Ramos (cell line): ENCODE results near the gene CCDC93.
"Not testable (repeated sequence)": the region's sequence is repeated elsewhere in the genome, so short reads cannot be mapped to it uniquely, and the experiment has no call there.

Experiments used
- in situ Hi-C: fragments of 300-500 bp; cut with MboI; formaldehyde crosslinking; loops from one replicate; pipeline ENCODE4 v1.14.3; 2022; ENCODE audit warnings: low sequenced_read_pairs; ENCODE audit not compliant: unreplicated experiment

The CCDC93 gene

DNA sequence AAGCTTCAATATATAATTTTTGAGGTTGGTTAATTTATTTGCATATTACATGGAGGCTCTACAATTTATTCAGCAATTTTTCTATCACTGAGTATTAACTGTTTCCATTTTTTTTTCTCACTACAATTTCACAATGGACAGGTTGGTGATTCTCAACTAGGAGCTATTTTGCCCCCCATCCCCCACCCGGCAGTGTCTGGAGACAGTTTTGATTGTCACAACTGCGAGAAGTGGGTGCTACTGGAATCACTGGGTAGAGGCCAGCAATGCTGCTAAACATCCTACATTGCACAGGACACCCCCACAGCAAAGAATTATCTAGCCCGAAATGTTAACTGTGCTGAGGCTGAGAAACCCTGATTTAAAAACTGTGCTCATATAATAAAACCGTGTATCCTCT, 82.6 kb downstream of the CCDC93 start:
- in situ Hi-C loops = no loop called here

DNA sequence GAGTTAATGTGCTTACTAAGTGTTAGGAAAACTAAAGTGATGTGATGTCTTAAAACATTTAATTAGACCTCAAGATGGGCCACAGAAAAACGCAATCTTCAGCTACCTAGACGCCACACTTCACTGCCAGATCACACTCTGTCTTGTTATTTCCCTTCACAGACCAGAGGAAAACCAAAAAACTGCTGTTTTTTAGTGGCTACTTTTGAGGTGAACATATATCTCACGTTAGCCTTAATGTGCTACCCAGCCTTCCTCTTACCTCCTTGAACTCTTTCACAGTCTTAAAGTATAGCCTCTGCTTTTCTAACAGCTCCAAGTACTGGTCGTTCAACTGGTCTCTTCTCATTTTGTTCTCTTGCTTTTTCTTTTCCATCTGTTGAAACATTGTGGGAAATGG, 83.1 kb downstream of the CCDC93 start:
- in situ Hi-C loops = no loop called here

DNA sequence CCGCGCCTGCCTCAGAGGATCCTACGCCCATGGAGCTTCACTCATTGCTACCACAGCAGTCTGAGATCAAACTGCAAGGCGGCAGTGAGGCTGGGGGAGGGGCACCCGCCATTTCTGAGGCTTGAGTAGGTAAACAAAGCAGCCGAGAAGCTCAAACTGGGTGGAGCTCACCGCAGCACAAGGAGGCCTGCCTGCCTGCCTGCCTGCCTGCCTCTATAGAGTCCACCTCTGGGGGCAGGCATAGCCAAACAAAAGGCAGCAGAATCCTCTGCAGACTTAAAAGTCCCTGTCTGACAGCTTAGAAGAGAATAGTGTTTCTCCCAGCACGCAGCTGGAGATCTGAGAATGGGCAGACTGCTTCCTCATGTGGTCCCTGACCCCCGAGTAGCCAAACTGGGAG, 90.4 kb downstream of the CCDC93 start:
- in situ Hi-C loops = not testable (repeated sequence)

DNA sequence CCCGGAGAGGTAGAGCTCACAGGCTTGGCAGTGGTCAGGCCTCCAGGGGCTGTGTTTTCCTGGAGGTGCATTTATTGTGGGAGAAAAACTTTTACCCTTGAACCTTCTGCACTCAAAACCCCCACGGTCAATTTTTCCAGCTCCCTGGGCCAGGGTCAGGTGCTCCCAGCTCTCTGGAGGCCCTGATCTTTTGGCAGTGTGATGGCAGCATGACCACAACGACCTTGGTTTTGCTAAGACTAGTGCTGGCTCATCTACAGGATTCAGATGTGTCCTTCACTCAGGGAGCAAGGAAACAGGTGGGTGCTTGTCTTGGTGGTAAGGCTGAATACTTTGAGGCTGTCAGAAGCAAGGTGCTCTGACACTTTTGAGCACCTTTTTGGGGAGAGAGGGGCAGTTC, 92.3 kb downstream of the CCDC93 start:
- in situ Hi-C loops = no loop called here

DNA sequence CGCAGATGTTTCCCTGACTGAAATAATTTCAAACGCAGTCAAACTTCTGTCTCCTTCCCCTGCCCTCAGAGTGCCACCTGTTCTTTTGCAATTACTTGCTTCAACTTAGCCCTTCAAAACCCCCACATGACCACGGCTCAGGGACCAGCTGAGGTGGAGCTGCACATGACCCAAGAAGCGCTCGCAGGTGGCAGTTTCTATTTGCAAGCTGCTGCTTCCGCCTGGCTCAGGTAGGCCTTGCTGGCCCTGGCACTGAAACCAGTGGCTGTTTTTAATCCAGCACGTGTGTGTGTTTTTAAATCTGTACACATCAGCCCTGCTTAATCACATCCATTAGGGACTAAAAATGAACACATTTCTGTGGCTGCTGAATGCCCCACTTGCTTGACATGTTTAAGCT, 95.3 kb downstream of the CCDC93 start:
- in situ Hi-C loops = no loop called here

DNA sequence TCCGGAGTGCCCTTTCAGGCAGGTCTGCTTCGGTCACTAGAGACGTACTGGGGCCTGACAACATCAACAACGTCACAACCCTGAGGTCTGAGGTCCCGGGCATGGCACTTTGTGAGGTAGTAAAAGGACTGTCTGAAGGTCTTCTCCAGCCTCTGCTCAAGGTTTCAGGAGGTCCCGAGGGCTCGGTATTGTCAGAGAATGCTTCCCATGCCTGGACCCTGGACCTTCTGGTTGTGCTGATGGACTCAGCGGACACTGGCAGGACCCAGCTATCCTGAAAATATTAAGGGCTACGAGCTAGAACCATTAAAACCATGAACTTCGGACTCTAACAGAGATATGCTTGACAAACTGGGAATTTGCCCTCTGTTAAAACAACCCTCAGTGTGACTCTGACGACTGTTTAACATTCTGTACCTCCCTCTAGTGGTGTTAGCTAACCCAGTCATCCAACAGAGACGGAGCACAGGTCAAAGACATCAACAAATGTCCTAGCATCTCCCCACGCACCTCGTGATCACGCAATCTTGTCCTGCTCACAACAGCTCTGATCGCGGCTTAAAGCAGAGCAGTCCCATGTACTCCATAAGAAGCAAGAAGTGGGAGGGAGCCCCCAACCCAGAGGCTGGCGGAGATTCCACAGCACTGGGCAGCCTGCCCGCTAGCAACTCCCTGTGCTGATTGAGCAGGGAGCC, 96.5 kb downstream of the CCDC93 start:
- in situ Hi-C loops = no loop called here

DNA sequence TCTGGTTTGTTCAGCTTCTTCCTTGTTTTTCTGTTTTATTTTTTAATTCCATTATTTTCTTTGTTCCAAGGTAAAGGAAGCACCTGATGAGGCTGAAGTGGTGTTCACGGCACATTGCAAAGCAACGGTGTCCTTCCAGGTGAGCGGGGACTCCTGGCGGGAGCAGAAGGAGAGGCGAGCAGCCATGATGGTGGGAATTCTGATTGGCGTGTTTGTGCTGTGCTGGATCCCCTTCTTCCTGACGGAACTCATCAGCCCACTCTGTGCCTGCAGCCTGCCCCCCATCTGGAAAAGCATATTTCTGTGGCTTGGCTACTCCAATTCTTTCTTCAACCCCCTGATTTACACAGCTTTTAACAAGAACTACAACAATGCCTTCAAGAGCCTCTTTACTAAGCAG, 110.9 kb downstream of the CCDC93 start:
- in situ Hi-C loops = no loop called here

DNA sequence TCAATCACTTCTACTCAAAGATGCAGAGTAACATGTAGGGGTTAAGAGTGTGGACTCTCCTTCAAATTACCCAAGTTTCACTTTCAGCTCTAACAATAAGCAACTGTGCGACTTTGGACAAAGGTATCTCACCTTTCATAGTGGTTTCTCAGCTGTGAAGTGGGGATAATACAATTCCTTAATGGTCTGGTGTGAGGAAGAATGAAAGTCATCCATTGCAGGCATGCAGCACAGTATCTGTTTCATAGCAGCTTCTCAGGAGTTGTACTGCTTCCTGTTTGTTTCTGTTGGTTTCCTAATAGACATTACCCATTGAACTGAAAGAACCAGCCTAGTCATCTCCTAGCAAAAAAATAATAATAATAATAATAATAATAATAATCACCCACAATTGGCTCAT, 125.0 kb downstream of the CCDC93 start:
- in situ Hi-C loops = no loop called here

DNA sequence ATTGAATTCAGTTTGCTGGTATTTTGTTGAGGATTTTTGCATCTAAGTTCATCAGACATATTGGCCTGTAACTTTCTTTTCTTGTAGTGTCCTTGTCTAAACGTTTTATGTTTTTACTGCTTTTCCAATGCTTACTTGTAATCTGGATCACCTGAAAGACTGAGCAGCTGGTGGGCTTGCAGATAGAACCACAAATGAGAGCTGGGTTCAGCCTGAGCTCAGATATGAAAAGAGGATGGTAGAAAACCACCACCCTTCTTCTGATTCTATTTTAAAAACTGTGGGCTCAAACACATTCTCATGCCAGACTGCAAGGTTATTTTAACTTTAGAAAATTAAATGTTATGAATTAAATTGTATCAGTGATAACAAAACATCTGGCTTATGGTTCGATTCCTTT, 128.6 kb downstream of the CCDC93 start:
- in situ Hi-C loops = no loop called here

DNA sequence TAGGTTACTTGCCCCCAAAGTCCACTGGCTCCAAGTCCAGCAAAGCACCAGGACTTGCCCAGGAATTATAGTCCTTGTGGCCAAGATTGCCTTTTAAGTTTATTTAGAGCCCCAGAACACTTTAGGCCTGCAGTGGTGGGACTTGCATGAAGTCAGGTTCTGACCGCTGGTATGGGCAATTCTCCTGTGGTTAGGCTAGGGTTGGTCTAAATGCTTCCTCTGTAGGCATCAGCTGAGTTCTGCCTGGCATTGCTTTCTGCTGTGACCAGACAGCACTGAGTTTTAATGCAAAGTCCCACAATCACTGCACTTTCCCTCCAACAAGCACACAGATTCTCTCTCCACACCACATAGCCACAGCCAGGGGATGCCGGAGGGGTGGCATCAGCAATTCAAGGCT, 134.9 kb downstream of the CCDC93 start:
- in situ Hi-C loops = no loop called here

DNA sequence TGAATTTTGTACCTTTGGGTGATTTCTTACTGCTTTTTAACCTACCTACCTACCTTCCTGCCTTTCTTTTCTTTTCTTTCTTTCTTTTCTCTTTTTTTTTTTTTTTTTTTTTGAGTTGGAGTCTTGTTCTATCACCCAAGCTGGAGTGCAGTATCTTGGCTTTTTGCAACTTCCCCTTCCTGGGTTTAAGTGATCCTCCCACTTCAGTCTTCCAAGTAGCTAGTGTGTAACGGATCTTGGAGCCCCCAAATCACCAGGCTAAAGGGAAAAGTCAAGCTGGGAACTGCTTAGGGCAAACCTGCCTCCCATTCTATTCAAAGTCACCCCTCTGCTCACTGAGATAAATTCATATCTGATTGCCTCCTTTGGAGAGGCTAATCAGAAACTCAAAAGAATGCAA, 138.1 kb downstream of the CCDC93 start:
- in situ Hi-C loops = no loop called here
